Sigmoid colon (tissue), 7 donors: ENCODE data around the gene VDR. TPM values are rescaled to one million over a fixed set of nuclear protein-coding genes. Genes with fewer than 3 reads are reported as not detected.

Source experiments
- DNase-seq: peaks from one replicate; pipeline ENCODE4 v3.0.0-alpha.2; 2019
- H3K27ac ChIP-seq, 4 donors: fragments of 200-600 bp; sonication (generic); one replicate each; pipeline ENCODE4 v1.5.1; 2016 to 2019; ENCODE audit warnings: mild to moderate bottlenecking in 1 of 4
- H3K27me3 ChIP-seq, 3 donors: fragments of 200-600 bp; sonication (generic); one replicate each; pipeline ENCODE4 v1.5.1; 2019; ENCODE audit warnings: mild to moderate bottlenecking in 1 of 3
- H3K36me3 ChIP-seq, 4 donors: fragments of 200-600 bp; sonication (generic); one replicate each; pipeline ENCODE4 v1.5.1; 2016 to 2019
- H3K4me1 ChIP-seq, 4 donors: fragments of 200-600 bp; sonication (generic); one replicate each; pipeline ENCODE4 v1.5.1; 2017 to 2019
- H3K4me3 ChIP-seq, 4 donors: fragments of 200-600 bp; sonication (generic); one replicate each; pipeline ENCODE4 v1.5.1; 2017 to 2019; ENCODE audit warnings: mild to moderate bottlenecking in 2 of 4, moderate library complexity in 1 of 4
- H3K9me3 ChIP-seq, 4 donors: fragments of 200-600 bp in 3 of 4; sonication (generic) in 3 of 4; one replicate each; pipeline versions ENCODE4 v1.5.1 to v1.6.1; 2013 to 2019
- CTCF ChIP-seq, 4 experiments: fragments of 450-650 bp in 3 of 4; fragments of 200-600 bp in 1 of 4; IDR thresholded peaks; one replicate each; pipeline ENCODE4 v1.5.1; 2016 to 2019; ENCODE audit warnings: antibody characterized with exemption in 4 of 4, mild to moderate bottlenecking in 3 of 4, moderate library complexity in 2 of 4
- EP300 ChIP-seq, 4 donors: sonication (generic); formaldehyde crosslinking; IDR thresholded peaks; one replicate each; pipeline ENCODE4 v1.6.1; 2017; ENCODE audit warnings: antibody characterized with exemption in 4 of 4
- POLR2A ChIP-seq, 2 donors: fragments of 450-650 bp; IDR thresholded peaks; one replicate each; pipeline ENCODE4 v1.6.1; 2016; ENCODE audit warnings: antibody characterized with exemption in 2 of 2, mild to moderate bottlenecking in 2 of 2, moderate library complexity in 2 of 2
- POLR2AphosphoS5 ChIP-seq, 4 donors: sonication (generic); formaldehyde crosslinking; IDR thresholded peaks; one replicate each; pipeline ENCODE4 v1.6.1; 2017; ENCODE audit warnings: antibody characterized with exemption in 4 of 4
- WGBS, 2 donors: extraction: QIAGEN DNeasy Blood & Tissue Kit; methylation state at CpG; one replicate each; pipeline ENCODE4 v1.1.7; 2013; 5-methylcytosine and 5-hydroxymethylcytosine counted together
- intact Hi-C: fragments of 100-400 bp; cut with DNase I; formaldehyde crosslinking; loops from one replicate; pipeline ENCODE4 v1.15.1; 2023
- polyA plus RNA-seq, 3 donors: library from polyadenylated mRNA; stranded (reverse); fragments of 200-250 nt; gene quantifications; one replicate each; pipeline ENCODE4 v1.2.3, GENCODE V29; 2013
- total RNA-seq, 4 donors: library from RNA; depleted of rRNA; stranded (reverse); fragments of >200 nt; gene quantifications; one replicate each; pipeline ENCODE4 v1.1.0, GENCODE V29; 2016
- donor health status: healthy with polysubstance abuse.
- donor health status: Bipolar disorder and iron deficiency.
- donor health status: healthy.

Gene VDR
- total and polyA plus RNA-seq, 7 donors: 0.71 to 69.1 (median 2.5) TPM

- DNase-seq: peak; percentile 48
- H3K36me3 ChIP-seq: no peaks in the 10 kb centered on the region
- H3K9me3 ChIP-seq: no peaks in the 10 kb centered on the region
- intact Hi-C loops: no loop called here
- 83 to 87% methylated on average over 12 of the region's 12 CpGs for WGBS, 2 donors
- H3K27ac ChIP-seq: no peak overlapping the region
- H3K27me3 ChIP-seq: peaks cover 0 to 9% (median 3%) of the 10 kb centered on the region in 3 donors
- TF ChIP-seq POLR2AphosphoS5 (IDR thresholded peaks at IDR 0.05) (no peak), POLR2A (IDR thresholded peaks at IDR 0.05) (no peak), CTCF (IDR thresholded peaks at IDR 0.05) (no peak), EP300 (IDR thresholded peaks at IDR 0.05) (no peak)
- H3K4me1 ChIP-seq: peaks cover 0 to 9% (median 6%) of the 10 kb centered on the region in 4 donors
- H3K4me3 ChIP-seq: no peak overlapping the region
Measured at GRCh38 chr12:47947341-47947740, 42.5 kb upstream of the VDR start.

- Histone ChIP-seq H3K27me3 (peaks cover 6 to 15% (median 9%) of the 10 kb centered on the region in 3 donors), H3K4me3 (no peak overlapping the region), H3K9me3 (no peaks in the 10 kb centered on the region), H3K36me3 (no peaks in the 10 kb centered on the region), H3K4me1 (peaks cover 0 to 12% (median 8%) of the 10 kb centered on the region in 4 donors), H3K27ac (no peak overlapping the region)
- intact Hi-C loops: no loop called here
- WGBS, 2 donors: 43 to 55% methylated on average over 27 of the region's 27 CpGs
- no peak for TF ChIP-seq POLR2AphosphoS5 (IDR thresholded peaks at IDR 0.05)
- TF ChIP-seq POLR2A (IDR thresholded peaks at IDR 0.05): no peak
- TF ChIP-seq EP300 (IDR thresholded peaks at IDR 0.05): no peak
- DNase-seq: peak; percentile 42
Measured at GRCh38 chr12:47946413-47947323, 41.9 kb upstream of the VDR start.

- peaks cover 0 to 12% (median 8%) of the 10 kb centered on the region in 4 donors for H3K4me1 ChIP-seq
Measured at GRCh38 chr12:47945341-47945728, 40.5 kb upstream of the VDR start.

DNA sequence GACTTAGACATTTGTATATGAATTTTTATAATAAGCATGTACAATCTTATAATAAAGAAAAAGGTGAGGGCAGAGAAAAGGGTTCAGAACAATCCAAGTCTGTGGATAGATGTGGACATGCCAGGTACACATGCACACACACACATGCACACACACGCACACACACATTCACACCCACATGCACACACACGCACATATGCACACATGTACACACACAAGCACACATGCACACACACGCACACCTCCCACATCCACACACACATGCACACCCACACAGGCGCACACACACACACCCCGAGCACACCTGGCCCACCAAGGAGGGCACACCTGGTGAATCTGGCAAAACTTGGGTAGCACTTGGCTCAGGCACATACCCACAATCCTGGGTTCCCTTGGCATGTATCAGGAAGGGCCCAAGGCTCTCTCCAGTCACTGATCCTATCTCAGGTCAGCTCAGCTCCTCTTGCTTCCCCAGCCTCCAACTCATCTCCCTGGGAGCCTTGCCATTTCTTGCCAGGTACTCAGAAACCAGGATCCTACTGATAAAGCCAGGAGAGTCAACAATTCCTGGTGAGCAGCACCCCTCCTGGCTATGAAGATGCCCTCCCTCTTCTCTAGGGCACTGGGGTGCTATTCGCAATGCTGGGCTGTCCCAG, 40.0 kb upstream of the VDR start:
- H3K4me3 ChIP-seq: no peak overlapping the region
- peaks cover 0 to 12% (median 8%) of the 10 kb centered on the region in 4 donors for H3K4me1 ChIP-seq
- DNase-seq: peak; percentile 22
- TF ChIP-seq POLR2A (IDR thresholded peaks at IDR 0.05): no peak
- no peak for TF ChIP-seq EP300 (IDR thresholded peaks at IDR 0.05)
- TF ChIP-seq POLR2AphosphoS5 (IDR thresholded peaks at IDR 0.05): no peak
- no peak for TF ChIP-seq CTCF (IDR thresholded peaks at IDR 0.05)
- H3K27me3 ChIP-seq: peaks cover 6 to 25% (median 13%) of the 10 kb centered on the region in 3 donors
- no peaks in the 10 kb centered on the region for H3K36me3 ChIP-seq
- WGBS, 2 donors: 73 to 95% methylated on average over 6 of the region's 6 CpGs
- intact Hi-C loops: no loop called here
- no peaks in the 10 kb centered on the region for H3K9me3 ChIP-seq
- H3K27ac ChIP-seq: no peak overlapping the region

More at GRCh38 chr12:47945341-47945728, 40.5 kb upstream of the VDR start:
- no peaks in the 10 kb centered on the region for H3K36me3 ChIP-seq
- peaks cover 6 to 25% (median 13%) of the 10 kb centered on the region in 3 donors for H3K27me3 ChIP-seq
- TF ChIP-seq EP300 (IDR thresholded peaks at IDR 0.05) (no peak), POLR2AphosphoS5 (IDR thresholded peaks at IDR 0.05) (no peak), CTCF (IDR thresholded peaks at IDR 0.05) (no peak), POLR2A (IDR thresholded peaks at IDR 0.05) (no peak)
- no peak overlapping the region for H3K4me3 ChIP-seq
- DNase-seq: no peak
- no peaks in the 10 kb centered on the region for H3K9me3 ChIP-seq
- WGBS, 2 donors: 8 to 63% methylated on average over 1 of the region's 1 CpG
- H3K27ac ChIP-seq: no peak overlapping the region
- intact Hi-C loops: no loop called here
